ENCODE results near the gene ADARB2.

The ADARB2 gene

DNA sequence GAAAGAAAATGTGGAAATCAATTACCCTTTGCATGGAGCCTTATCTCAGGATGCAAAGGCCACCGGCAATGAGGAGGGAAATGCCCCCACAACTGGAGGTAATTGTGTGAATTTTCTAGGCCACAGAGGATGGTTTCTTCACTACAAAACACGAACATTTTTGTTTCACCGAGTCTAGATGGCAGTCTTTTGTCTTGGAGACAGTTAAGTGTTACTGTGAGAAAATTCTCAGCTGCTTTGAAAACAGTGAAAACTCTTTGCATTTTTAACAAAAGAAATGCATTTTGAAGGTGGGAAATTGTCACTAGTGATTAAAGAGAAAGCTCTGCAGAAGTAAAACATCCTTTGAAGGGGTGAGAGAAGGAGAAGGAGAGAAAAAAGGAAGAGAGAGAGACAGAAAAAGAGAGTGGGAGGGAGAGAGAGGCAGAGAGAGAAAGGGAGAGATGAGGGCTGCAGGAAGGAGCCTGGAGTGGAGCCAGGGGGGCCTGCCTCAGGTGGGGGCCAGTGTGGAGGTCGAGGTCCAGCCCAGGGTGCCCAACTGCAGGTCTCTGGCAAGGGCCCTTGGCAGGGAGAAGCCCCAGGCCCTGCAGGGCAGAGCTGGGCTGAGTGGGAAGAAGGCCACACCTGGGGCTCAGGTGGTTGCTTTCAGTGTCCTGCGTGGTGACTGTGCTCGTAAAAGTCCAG, 261.4 kb downstream of the ADARB2 start:
- TF ChIP-seq, protein P1, sequence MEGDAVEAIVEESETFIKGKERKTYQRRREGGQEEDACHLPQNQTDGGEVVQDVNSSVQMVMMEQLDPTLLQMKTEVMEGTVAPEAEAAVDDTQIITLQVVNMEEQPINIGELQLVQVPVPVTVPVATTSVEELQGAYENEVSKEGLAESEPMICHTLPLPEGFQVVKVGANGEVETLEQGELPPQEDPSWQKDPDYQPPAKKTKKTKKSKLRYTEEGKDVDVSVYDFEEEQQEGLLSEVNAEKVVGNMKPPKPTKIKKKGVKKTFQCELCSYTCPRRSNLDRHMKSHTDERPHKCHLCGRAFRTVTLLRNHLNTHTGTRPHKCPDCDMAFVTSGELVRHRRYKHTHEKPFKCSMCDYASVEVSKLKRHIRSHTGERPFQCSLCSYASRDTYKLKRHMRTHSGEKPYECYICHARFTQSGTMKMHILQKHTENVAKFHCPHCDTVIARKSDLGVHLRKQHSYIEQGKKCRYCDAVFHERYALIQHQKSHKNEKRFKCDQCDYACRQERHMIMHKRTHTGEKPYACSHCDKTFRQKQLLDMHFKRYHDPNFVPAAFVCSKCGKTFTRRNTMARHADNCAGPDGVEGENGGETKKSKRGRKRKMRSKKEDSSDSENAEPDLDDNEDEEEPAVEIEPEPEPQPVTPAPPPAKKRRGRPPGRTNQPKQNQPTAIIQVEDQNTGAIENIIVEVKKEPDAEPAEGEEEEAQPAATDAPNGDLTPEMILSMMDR (IDR thresholded peaks at IDR 0.05; ENCODE audit: borderline replicate concordance, insufficient read depth, low read depth, low read length), result no peak
- H3K4me3 ChIP-seq (ENCODE audit: low read depth, low read length), result no peak overlapping the region

DNA sequence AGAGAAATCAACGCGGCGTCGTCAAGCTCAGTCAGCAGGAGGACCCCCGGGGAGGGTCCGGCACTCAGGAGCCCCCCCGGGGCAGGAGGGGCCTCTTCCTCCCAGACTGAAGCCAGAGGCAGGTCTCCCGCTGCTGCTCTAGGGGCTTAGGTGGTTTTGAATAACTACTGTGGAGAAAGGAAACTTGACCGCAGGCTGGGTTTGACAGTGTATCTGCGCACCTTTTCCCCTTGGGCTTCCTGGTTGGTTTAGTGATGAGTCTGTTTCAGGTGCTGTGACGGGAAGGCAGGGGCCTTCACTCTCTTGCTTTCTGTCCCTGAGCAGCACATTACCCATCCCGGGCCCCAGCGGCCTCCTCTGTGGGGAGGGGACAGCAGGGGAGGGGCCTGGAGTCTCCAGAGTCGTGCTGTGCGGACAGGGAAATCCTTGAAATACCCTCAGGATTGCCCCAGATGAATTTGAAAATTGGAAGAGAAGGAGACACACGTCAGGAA, 262.2 kb downstream of the ADARB2 start:
- no peak overlapping the region for H3K4me3 ChIP-seq (ENCODE audit: low read depth, low read length)
- TF ChIP-seq, protein P1 (IDR thresholded peaks at IDR 0.05; ENCODE audit: borderline replicate concordance, insufficient read depth, low read depth, low read length), result no peak

DNA sequence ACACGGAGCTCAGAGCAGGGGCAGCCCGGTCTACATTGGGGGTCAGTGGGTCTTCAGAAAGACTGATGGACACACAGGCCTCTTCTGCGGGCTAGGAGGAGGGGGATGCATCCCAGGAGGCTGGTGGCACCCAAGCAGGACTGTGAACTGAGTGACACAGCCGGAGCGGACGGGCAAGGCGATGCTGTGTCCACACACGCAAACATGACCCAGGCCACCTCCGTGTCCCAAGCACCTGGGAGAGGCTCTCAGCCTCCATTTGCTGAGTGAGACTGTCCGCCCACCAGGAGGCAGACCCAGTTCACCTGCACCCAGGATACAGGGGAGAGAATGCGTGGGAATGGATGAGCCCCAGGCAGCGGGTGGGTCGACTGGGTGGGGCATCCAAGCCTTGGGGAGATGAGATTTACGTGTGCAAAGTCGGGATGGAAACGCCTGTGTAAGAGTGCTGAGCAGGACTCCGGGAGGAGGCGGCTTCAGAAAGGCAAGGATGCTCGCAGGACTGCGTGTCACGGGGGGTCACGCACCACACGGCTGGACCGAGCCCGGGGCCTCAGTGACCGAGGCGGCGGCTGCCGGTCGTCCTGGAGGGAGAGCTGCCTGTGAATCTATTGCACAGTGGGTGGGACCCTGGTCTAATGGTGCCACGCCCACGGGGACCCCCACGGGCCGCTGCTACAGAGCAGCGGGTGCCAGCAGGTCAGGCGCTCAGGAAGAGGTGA, 262.8 kb downstream of the ADARB2 start:
- H3K4me3 ChIP-seq (ENCODE audit: low read depth, low read length), result no peak overlapping the region
- TF ChIP-seq, protein P1 (IDR thresholded peaks at IDR 0.05; ENCODE audit: borderline replicate concordance, insufficient read depth, low read depth, low read length), result no peak

DNA sequence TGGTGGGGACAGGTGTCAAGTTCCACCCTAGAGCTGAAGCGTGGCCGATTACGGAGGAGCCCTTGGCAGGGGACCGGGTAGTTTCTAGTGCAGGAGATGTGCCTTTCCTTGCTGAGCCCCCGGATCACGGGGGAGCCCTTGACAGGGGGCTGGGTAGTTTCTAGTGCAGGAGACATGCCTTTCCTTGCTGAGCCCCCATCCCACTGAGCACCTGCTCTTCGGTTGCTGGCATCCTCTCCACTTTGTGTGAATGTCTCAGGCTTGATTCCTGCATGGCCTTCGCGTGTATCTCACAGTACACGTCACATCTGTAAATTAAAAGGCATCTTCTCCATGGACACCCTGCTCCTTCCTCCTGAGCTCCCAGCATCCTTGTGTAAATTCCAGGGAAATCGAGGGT, 263.5 kb downstream of the ADARB2 start:
- no peak overlapping the region for H3K4me3 ChIP-seq (ENCODE audit: low read depth, low read length)
- TF ChIP-seq, protein P1 (IDR thresholded peaks at IDR 0.05; ENCODE audit: borderline replicate concordance, insufficient read depth, low read depth, low read length), result no peak

DNA sequence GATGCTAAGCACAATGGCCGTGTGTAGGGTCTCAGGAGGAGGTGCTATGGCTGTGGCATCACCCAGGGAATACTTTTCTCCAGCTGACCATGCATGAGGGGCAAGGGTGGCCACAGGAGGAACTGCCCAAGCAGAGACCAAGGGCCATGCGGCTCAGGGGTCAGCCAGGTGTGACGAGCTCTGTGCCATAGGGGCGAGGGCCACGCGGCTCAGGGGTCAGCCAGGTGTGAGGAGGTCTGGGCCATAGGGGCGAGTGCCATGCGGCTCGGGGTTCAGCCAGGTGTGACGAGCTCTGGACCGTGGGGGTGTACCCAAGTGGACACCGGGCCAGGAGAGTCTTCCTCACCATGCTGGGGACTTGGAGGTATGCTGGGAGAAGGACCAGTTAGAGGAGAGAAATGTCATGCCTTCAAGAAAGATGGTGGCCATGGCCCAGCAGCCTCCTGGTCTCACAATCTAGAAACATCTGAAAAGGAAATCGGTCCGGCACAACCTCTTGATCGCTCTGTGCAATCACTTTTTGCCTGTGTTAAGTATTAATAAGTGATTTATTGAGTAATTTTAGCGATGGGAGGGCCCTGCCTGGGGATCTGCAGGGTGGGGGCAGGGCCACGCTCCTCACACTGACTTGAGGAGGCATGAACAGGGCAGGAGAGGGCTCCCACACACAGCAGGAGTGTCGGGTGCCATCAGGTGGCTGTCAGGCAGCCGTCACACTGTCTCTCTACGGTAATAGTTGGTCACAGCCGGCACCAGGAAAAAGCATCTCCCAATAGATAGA, 265.0 kb downstream of the ADARB2 start:
- TF ChIP-seq, protein P1 (IDR thresholded peaks at IDR 0.05; ENCODE audit: borderline replicate concordance, insufficient read depth, low read depth, low read length), result no peak
- no peak overlapping the region for H3K4me3 ChIP-seq (ENCODE audit: low read depth, low read length)

DNA sequence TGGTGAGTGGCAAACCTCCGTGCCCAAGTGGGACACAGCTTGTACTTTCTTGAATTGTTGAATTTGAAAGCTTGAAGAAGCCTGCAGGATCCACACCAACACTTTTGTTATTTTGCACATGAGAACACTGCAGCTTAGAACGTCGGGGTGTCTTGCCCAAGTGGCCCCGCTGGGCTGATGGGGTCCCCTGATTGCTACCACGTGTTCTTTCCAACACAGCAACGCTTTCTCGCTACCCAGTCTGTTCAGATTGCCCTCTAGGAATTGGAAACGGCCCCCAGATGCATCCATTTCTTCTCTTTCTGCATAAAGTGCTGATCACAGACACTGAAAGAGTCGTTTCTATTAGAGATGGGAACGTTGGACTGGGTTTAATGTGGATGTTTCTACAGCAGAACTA, 268.5 kb downstream of the ADARB2 start:
- no peak overlapping the region for H3K4me3 ChIP-seq (ENCODE audit: low read depth, low read length)
- TF ChIP-seq, protein P1 (IDR thresholded peaks at IDR 0.05; ENCODE audit: borderline replicate concordance, insufficient read depth, low read depth, low read length), result no peak

All from GM12875 (cell line).